Measurements from ENCODE around the gene ANTXR2.
"Not testable (repeated sequence)": the region's sequence is repeated elsewhere in the genome, so short reads cannot be mapped to it uniquely, and the experiment has no call there.

ANTXR2 gene

GRCh38 chr4:80015407-80016189 lies 57.4 kb downstream of the ANTXR2 start:
- no peak for DNase-seq

- no peak for DNase-seq
Measured at GRCh38 chr4:80014531-80014930, 58.5 kb downstream of the ANTXR2 start.

- DNase-seq, result no peak
Measured at GRCh38 chr4:80012291-80012690, 60.7 kb downstream of the ANTXR2 start.

GRCh38 chr4:80011636-80012236 lies 61.3 kb downstream of the ANTXR2 start:
- DNase-seq, result no peak

GRCh38 chr4:80010316-80010715 lies 62.7 kb downstream of the ANTXR2 start:
- DNase-seq, result no peak

GRCh38 chr4:80009806-80010205 lies 63.2 kb downstream of the ANTXR2 start:
- DNase-seq, result no peak

GRCh38 chr4:80008971-80009370 lies 64.1 kb downstream of the ANTXR2 start:
- DNase-seq, result no peak

- no peak for DNase-seq
Measured at GRCh38 chr4:80008351-80008750, 64.7 kb downstream of the ANTXR2 start.

- no peak for DNase-seq
Measured at GRCh38 chr4:80007745-80008149, 65.3 kb downstream of the ANTXR2 start.

GRCh38 chr4:80006935-80007744 lies 65.9 kb downstream of the ANTXR2 start:
- DNase-seq, result no peak

- no peak for DNase-seq
Measured at GRCh38 chr4:80005863-80006262, 67.2 kb downstream of the ANTXR2 start.

- DNase-seq, result no peak
Measured at GRCh38 chr4:80004319-80004718, 68.7 kb downstream of the ANTXR2 start.

- DNase-seq, result not testable (repeated sequence)
Measured at GRCh38 chr4:80002559-80002958, 70.5 kb downstream of the ANTXR2 start.

GRCh38 chr4:79999048-79999447 lies 74.0 kb downstream of the ANTXR2 start:
- not testable (repeated sequence) for DNase-seq

GRCh38 chr4:79998201-79998600 lies 74.8 kb downstream of the ANTXR2 start:
- DNase-seq, result no peak

- no peak for DNase-seq
Measured at GRCh38 chr4:79996851-79997250, 76.2 kb downstream of the ANTXR2 start.

- no peak for DNase-seq
Measured at GRCh38 chr4:79993476-79993875, 79.6 kb downstream of the ANTXR2 start.

GRCh38 chr4:79991601-79992000 lies 81.4 kb downstream of the ANTXR2 start:
- DNase-seq, result no peak

GRCh38 chr4:79991100-79991499 lies 81.9 kb downstream of the ANTXR2 start:
- DNase-seq, result not testable (repeated sequence)

GRCh38 chr4:79987401-79987800 lies 85.6 kb downstream of the ANTXR2 start:
- DNase-seq, result no peak

- no peak for DNase-seq
Measured at GRCh38 chr4:79983431-79983830, 89.6 kb downstream of the ANTXR2 start.

- DNase-seq, result no peak
Measured at GRCh38 chr4:79982601-79983322, 90.3 kb downstream of the ANTXR2 start.

- no peak for DNase-seq
Measured at GRCh38 chr4:79980448-79980847, 92.6 kb downstream of the ANTXR2 start.
